K562 (cell line): ENCODE data around the gene IRGQ. TPM values are rescaled to one million over a fixed set of nuclear protein-coding genes. Genes with fewer than 3 reads are reported as not detected.

Source experiments
- CCAR2 ChIP-seq: fragments of 200-400 bp; formaldehyde crosslinking; IDR thresholded peaks from 2 replicates; pipeline ENCODE4 v1.6.1; 2017; ENCODE audit warnings: mild to moderate bottlenecking, low read depth, low read length
- CHAMP1 ChIP-seq: fragments of 450-650 bp; IDR thresholded peaks from 2 replicates; pipeline ENCODE4 v1.6.1; 2016; ENCODE audit warnings: mild to moderate bottlenecking
- CREB1 ChIP-seq, 2 experiments: sonication (generic) in 1 of 2; formaldehyde crosslinking in 1 of 2; IDR thresholded peaks; 2 replicates each; pipeline versions ENCODE4 v1.6.1 to v1.8.0; 2012 to 2022; ENCODE audit warnings: inconsistent platforms in 1 of 2, mild to moderate bottlenecking in 1 of 2, missing genetic modification reagents in 1 of 2, moderate library complexity in 1 of 2
- EHMT2 ChIP-seq: fragments of 450-650 bp; IDR thresholded peaks from 2 replicates; pipeline ENCODE4 v1.6.1; 2018; ENCODE audit warnings: antibody characterized with exemption
- ELF2 ChIP-seq: fragments of 250-450 bp; sonication (Bioruptor Pico); IDR thresholded peaks from 2 replicates; pipeline ENCODE4 v1.5.0; 2021; ENCODE audit warnings: mild to moderate bottlenecking
- HDAC8 ChIP-seq: fragments of 450-650 bp; IDR thresholded peaks from 2 replicates; pipeline ENCODE4 v1.6.1; 2016; ENCODE audit warnings: mild to moderate bottlenecking, missing genetic modification characterization, moderate library complexity, missing compliant biosample characterization
- MAX ChIP-seq: sonication (generic); formaldehyde crosslinking; IDR thresholded peaks from 2 replicates; pipeline ENCODE4 v1.9.0; 2022; ENCODE audit warnings: mild to moderate bottlenecking, missing genetic modification reagents
- MCM2 ChIP-seq: fragments of 450-650 bp; IDR thresholded peaks from 2 replicates; pipeline ENCODE4 v1.6.1; 2017; ENCODE audit warnings: low read depth, mild to moderate bottlenecking
- MED1 ChIP-seq: sonication (generic); formaldehyde crosslinking; IDR thresholded peaks from 2 replicates; pipeline ENCODE4 v1.8.1; 2023; ENCODE audit warnings: missing genetic modification reagents, borderline replicate concordance
- PHB2 ChIP-seq: fragments of 450-650 bp; IDR thresholded peaks from 2 replicates; pipeline ENCODE4 v1.6.1; 2017; ENCODE audit warnings: low read depth
- POLR2B ChIP-seq: fragments of 450-650 bp; IDR thresholded peaks from 2 replicates; pipeline ENCODE4 v1.6.1; 2018; ENCODE audit warnings: low read depth; ENCODE audit not compliant: partially characterized antibody
- PPARD ChIP-seq: fragments of 250-450 bp; sonication (Bioruptor Pico); IDR thresholded peaks from 2 replicates; pipeline ENCODE4 v1.8.0; 2022; ENCODE audit warnings: inconsistent platforms, mild to moderate bottlenecking, moderate library complexity
- PYGO2 ChIP-seq: fragments of 450-650 bp; IDR thresholded peaks from 2 replicates; pipeline ENCODE4 v1.6.1; 2016; ENCODE audit warnings: mild to moderate bottlenecking, missing genetic modification characterization, moderate library complexity, missing compliant biosample characterization
- SFPQ ChIP-seq: fragments of 200-400 bp; formaldehyde crosslinking; IDR thresholded peaks from 2 replicates; pipeline ENCODE4 v1.6.1; 2017; ENCODE audit warnings: mild to moderate bottlenecking, low read depth, low read length, moderate library complexity
- STAT5B ChIP-seq: fragments of 250-450 bp; sonication (Bioruptor Pico); IDR thresholded peaks from 2 replicates; pipeline ENCODE4 v1.8.0; 2021; ENCODE audit warnings: mild to moderate bottlenecking, inconsistent platforms
- THAP7 ChIP-seq: fragments of 250-450 bp; sonication (Bioruptor Pico); IDR thresholded peaks from 2 replicates; pipeline ENCODE4 v1.5.0; 2021
- ZNF232 ChIP-seq: sonication (generic); formaldehyde crosslinking; IDR thresholded peaks from 2 replicates; pipeline ENCODE4 v1.8.0; 2022; ENCODE audit warnings: mild to moderate bottlenecking, missing genetic modification reagents
- ZNF384 ChIP-seq: IDR thresholded peaks from 2 replicates; pipeline ENCODE4 v1.6.1; 2012; ENCODE audit warnings: low read depth, low read length, improper control_type of control experiment
- ZNF77 ChIP-seq: fragments of 250-450 bp; sonication (Bioruptor Pico); IDR thresholded peaks from 2 replicates; pipeline ENCODE4 v1.5.0; 2020
- polyA plus RNA-seq, 8 experiments: library from polyadenylated mRNA; depleted of rRNA in 4 of 8; stranded (reverse) in 5 of 8; unstranded in 3 of 8; fragments of >200 nt; fragmentation: Nextera tagmentation in 2 of 8; fragmentation: Illumina TruSeq in 1 of 8; extraction: Ambion mirVana in 2 of 8; extraction: Trizol in 1 of 8; gene quantifications; 2 replicates each; pipeline versions ENCODE4 v1.2.1 to v1.2.3, GENCODE V29; 2011 to 2014; ENCODE audit warnings: inconsistent platforms in 1 of 8, missing spikeins in 1 of 8
- total RNA-seq, 7 experiments: library from RNA; depleted of rRNA in 6 of 7; stranded (reverse); fragments of >200 nt in 6 of 7; fragmentation: Illumina TruSeq in 2 of 7; extraction: Trizol in 2 of 7; gene quantifications; 2 replicates each; pipeline versions ENCODE4 v1.2.1 to v1.2.3, GENCODE V29; 2011 to 2021; ENCODE audit warnings: low replicate concordance in 1 of 7

Gene IRGQ
- total and polyA plus RNA-seq, 9 of the 15 experiments (the other 6 are each of a cell fraction or from before 2014, with no cell fraction given), result 3.5 to 19.2 (median 7.9) TPM

GRCh38 chr19:43639519-43640423, 43.8 kb upstream of the IRGQ start, which contains the start of gene CADM4 (continued):
- no peak for TF ChIP-seq SFPQ
- peak; percentile 86 for TF ChIP-seq MAX (CRISPR knock-in tag)
- TF ChIP-seq ZNF77, result no peak
- no peak for TF ChIP-seq ZNF384
- TF ChIP-seq MED1, result no peak
- TF ChIP-seq CREB1 (IDR thresholded peaks at IDR 0.05), result no peak
- TF ChIP-seq CREB1 (CRISPR knock-in tag; IDR thresholded peaks at IDR 0.05), result no peak
- no peak for TF ChIP-seq STAT5B (CRISPR knock-in tag)
- no peak for TF ChIP-seq PPARD (CRISPR knock-in tag)
- no peak for TF ChIP-seq POLR2B
- no peak for TF ChIP-seq MCM2
- TF ChIP-seq PYGO2 (tag), result no peak
- no peak for TF ChIP-seq EHMT2
- no peak for TF ChIP-seq THAP7 (CRISPR knock-in tag)
- TF ChIP-seq HDAC8 (tag), result no peak
- TF ChIP-seq ELF2, result no peak
- no peak for TF ChIP-seq CHAMP1
- 0 out of 2 replicates have a peak, but pooled peaks have one; percentile 35 for TF ChIP-seq ZNF232 (CRISPR knock-in tag)
- no peak for TF ChIP-seq CCAR2
- TF ChIP-seq PHB2, result no peak
